T-helper 1 cell (primary cell): Measurements from ENCODE around the gene PIGZ.

Source experiments
- DNase-seq, 5 donors: peaks; one replicate each; pipeline ENCODE4 v3.0.0-alpha.2; 2012 to 2020
- total RNA-seq, 4 donors: gene quantifications; one replicate each; lab custom pipeline; 2026; lab: John Stamatoyannopoulos, UW

PIGZ gene
- total RNA-seq, result 0 to 0.69 (median 0.35) reads per million in 4 donors

- DNase-seq, result peak in 2 of 5 donors; percentile 25
These were observed at the start of gene PIGZ for GRCh38 chr3:196968233-196969133. Gene PIGZ, minus strand, starts transcription at chr3:196968833. Its CDS starts 16,802 bp downstream, at chr3:196952031.

- no peak for DNase-seq
These were observed 48.4 kb upstream of the PIGZ start for GRCh38 chr3:197017003-197017402.

- no peak for DNase-seq
These were observed 47.4 kb upstream of the PIGZ start for GRCh38 chr3:197015790-197016736.

- no peak for DNase-seq
These were observed 46.4 kb upstream of the PIGZ start for GRCh38 chr3:197014942-197015575.

GRCh38 chr3:197014024-197014423 lies 45.4 kb upstream of the PIGZ start:
- no peak for DNase-seq

- no peak for DNase-seq
These were observed 43.9 kb upstream of the PIGZ start for GRCh38 chr3:197012540-197012883.

- no peak for DNase-seq
These were observed 43.3 kb upstream of the PIGZ start for GRCh38 chr3:197011780-197012539.

GRCh38 chr3:197010556-197011351 lies 42.1 kb upstream of the PIGZ start:
- DNase-seq, result no peak

GRCh38 chr3:197009532-197010019 lies 40.9 kb upstream of the PIGZ start:
- DNase-seq, result no peak

- DNase-seq, result no peak
These were observed 40.0 kb upstream of the PIGZ start for GRCh38 chr3:197008436-197009209.

GRCh38 chr3:197007953-197008352 lies 39.3 kb upstream of the PIGZ start:
- no peak for DNase-seq

GRCh38 chr3:197007296-197007940 lies 38.8 kb upstream of the PIGZ start:
- no peak for DNase-seq

GRCh38 chr3:197006860-197007259 lies 38.2 kb upstream of the PIGZ start:
- DNase-seq, result no peak

- DNase-seq, result no peak
These were observed 37.8 kb upstream of the PIGZ start for GRCh38 chr3:197006446-197006845.

GRCh38 chr3:197003461-197004385 lies 35.1 kb upstream of the PIGZ start:
- DNase-seq, result peak in 1 of 5 donors; percentile 27

GRCh38 chr3:197002701-197003454 lies 34.2 kb upstream of the PIGZ start:
- DNase-seq, result peak; percentile 66 to 84 (median 77)

- no peak for DNase-seq
These were observed 33.5 kb upstream of the PIGZ start for GRCh38 chr3:197001972-197002700.
